Transverse colon (tissue), 3 donors: Measurements from ENCODE around the gene INPP5E.

Experiments
- EP300 ChIP-seq: sonication (generic); formaldehyde crosslinking; IDR thresholded peaks from one replicate; pipeline ENCODE4 v1.6.1; 2017; ENCODE audit warnings: antibody characterized with exemption, low read depth
- POLR2A ChIP-seq: fragments of 450-650 bp; IDR thresholded peaks from one replicate; pipeline ENCODE4 v1.6.1; 2016; ENCODE audit warnings: antibody characterized with exemption, mild to moderate bottlenecking, moderate library complexity
- TF ChIP-seq, protein P1 (sequence below), 5 experiments: fragments of 200-600 bp in 3 of 5; fragments of 450-650 bp in 2 of 5; sonication (generic) in 3 of 5; IDR thresholded peaks; 1 replicate in 2 of 5; 2 replicates in 3 of 5; pipeline ENCODE4 v1.5.1; 2016 to 2017; ENCODE audit warnings: antibody characterized with exemption in 5 of 5, inconsistent platforms in 3 of 5, mild to moderate bottlenecking in 2 of 5, moderate library complexity in 1 of 5

DNA sequence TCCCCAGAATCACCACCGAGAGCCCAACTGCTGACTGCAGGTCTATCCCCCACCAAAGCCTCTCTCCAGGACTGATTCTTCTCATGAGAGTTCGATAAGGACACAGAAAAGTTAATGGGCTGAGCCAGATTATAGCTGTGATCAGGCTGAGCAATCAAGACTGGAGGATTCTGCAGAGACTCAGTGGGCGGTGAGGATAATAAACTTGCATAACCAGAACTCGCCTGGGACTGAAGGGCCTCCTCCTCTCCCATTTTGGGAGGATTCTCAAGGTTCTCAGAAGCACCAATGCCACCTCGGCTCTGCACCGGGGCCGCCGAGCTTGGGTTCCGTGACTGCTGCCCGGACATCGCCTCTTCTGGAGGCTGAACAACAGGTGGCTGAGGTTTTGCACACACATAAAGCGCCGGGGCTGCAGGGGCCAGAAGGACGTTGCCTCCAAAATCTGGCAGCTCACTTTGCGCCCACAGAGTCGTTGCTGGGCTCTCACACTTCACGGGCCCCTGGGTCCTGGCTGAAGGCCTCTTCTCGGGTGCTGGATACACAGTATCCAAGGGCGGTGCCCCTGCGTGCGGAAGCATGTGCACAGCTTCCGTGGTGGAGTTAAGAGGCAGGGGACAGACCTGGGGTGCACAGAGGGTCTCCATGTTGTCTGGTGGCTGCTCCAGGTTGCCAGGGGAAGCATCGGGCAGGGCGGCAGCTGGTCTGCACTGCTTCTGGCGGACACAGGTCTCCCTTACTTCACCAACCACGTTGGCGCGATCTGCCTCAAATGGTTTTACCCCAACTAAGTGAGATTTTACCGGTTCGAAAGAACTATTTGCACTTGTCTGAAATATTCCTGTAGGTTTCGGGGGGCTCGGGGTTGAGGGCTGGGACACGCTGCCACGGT is 35.6 kb upstream of the INPP5E start:
- TF ChIP-seq, protein P1, sequence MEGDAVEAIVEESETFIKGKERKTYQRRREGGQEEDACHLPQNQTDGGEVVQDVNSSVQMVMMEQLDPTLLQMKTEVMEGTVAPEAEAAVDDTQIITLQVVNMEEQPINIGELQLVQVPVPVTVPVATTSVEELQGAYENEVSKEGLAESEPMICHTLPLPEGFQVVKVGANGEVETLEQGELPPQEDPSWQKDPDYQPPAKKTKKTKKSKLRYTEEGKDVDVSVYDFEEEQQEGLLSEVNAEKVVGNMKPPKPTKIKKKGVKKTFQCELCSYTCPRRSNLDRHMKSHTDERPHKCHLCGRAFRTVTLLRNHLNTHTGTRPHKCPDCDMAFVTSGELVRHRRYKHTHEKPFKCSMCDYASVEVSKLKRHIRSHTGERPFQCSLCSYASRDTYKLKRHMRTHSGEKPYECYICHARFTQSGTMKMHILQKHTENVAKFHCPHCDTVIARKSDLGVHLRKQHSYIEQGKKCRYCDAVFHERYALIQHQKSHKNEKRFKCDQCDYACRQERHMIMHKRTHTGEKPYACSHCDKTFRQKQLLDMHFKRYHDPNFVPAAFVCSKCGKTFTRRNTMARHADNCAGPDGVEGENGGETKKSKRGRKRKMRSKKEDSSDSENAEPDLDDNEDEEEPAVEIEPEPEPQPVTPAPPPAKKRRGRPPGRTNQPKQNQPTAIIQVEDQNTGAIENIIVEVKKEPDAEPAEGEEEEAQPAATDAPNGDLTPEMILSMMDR (IDR thresholded peaks at IDR 0.05) = no peak
- TF ChIP-seq POLR2A = no peak
- no peak for TF ChIP-seq EP300
